ENCODE results near the gene SLC16A8.

The SLC16A8 gene

GRCh38 chr22:38071421-38072321, 12.3 kb downstream of the SLC16A8 start:
- no peak for DNase-seq

GRCh38 chr22:38070250-38070921, 13.6 kb downstream of the SLC16A8 start:
- no peak for DNase-seq

GRCh38 chr22:38069372-38070249, 14.4 kb downstream of the SLC16A8 start:
- DNase-seq = no peak

- DNase-seq = no peak
Measured at GRCh38 chr22:38068641-38069371, 15.2 kb downstream of the SLC16A8 start.

- no peak for DNase-seq
Measured at GRCh38 chr22:38067761-38068360, 16.1 kb downstream of the SLC16A8 start.

- no peak for DNase-seq
Measured at GRCh38 chr22:38067028-38067415, 17.0 kb downstream of the SLC16A8 start.

GRCh38 chr22:38066381-38067027, 17.5 kb downstream of the SLC16A8 start:
- DNase-seq = no peak

- no peak for DNase-seq
Measured at GRCh38 chr22:38065539-38065938, 18.4 kb downstream of the SLC16A8 start.

GRCh38 chr22:38062791-38063190, 21.2 kb downstream of the SLC16A8 start:
- DNase-seq = no peak

- DNase-seq = peak; percentile 72
Measured at GRCh38 chr22:38056969-38057891, 26.8 kb downstream of the SLC16A8 start, which contains the start of gene PICK1. Gene PICK1, plus strand, starts transcription at chr22:38057404. Its CDS starts 406 bp downstream, at chr22:38057810.

GRCh38 chr22:38051900-38052862, 31.8 kb downstream of the SLC16A8 start:
- DNase-seq = peak; percentile 69

- DNase-seq = no peak
Measured at GRCh38 chr22:38051261-38051660, 32.7 kb downstream of the SLC16A8 start.

- no peak for DNase-seq
Measured at GRCh38 chr22:38050720-38051119, 33.3 kb downstream of the SLC16A8 start.

- DNase-seq = no peak
Measured at GRCh38 chr22:38049812-38050619, 34.0 kb downstream of the SLC16A8 start.

GRCh38 chr22:38046070-38046748, 37.8 kb downstream of the SLC16A8 start:
- no peak for DNase-seq

GRCh38 chr22:38043151-38044039, 40.6 kb downstream of the SLC16A8 start:
- DNase-seq = no peak

Data from T-helper 9 cell (primary cell).